ENCODE data around the gene XKRX.

The XKRX gene

DNA sequence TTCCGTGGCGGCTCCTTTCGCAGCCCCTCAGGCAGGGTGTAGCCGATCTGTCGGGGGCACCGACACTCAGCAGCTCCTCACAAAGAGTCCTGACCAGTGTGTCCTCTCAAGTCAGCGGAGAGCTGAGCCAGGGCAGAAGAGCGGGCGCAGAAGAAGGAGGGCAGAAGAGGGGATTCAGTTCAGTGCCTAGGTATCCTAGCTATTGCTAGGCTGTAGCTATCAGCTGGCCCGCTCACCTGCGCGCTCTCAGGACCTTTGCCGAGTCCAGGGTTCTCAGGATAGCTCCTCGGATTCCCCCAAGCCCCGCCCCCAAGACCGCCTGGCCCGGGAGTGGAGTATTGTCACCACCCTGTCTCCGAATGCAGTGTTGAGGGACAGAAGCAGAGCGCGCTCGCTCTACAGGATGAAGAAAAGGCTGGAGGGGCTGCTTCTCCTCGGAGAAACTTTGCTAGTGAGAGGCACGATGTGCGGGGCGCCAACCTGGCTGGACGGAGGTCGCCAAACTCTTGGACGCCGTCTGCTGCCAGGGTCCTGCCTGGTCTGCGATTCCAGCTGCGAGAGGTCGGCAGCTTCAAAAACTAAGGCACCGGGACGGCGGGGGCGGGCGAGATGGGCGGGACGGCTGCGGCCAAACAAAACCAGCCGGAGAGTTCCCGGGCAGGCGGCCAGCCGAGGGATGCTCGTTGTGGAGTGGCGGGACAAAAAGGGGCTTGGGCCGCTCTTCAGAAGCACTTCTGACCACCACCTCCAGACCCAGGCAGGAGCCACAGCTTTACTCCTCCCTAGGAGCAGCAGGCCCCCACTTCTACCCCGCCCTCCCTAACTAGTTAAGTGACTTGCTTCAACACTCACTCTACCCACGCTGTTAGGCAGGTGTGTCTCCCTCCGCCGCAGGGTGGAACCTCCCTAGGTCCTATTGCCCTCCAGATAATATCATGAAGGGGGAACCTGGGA, at the start of gene XKRX:
Gene XKRX (minus strand): TSS at position 258 of the 954 bp plus-strand sequence. CDS start 613 bp downstream, outside the sequence.
- no peak for DNase-seq

GRCh38 chrX:100976211-100976610, 47.5 kb upstream of the XKRX start:
- DNase-seq = no peak

DNA sequence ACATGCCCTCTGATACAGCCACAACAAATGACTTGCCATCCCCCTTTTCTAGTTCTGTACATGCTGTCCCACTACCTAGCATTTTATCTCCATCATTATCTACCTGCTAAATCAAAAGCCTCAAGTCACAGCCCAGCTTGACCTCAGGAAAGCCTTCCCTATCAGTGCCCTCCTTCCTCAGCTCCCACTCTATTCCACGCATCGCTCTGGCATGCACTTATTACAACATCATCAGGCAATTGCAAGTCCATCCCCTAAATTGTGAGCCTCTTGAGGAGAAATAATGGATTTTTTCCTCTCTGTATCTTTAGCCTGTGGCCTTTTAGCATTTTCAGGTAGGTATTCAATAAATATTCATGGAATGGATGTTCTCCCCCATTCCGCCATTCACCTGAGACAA, 46.5 kb upstream of the XKRX start:
- no peak for DNase-seq

- DNase-seq = no peak
These were observed 44.7 kb upstream of the XKRX start for GRCh38 chrX:100973411-100973810.

DNA sequence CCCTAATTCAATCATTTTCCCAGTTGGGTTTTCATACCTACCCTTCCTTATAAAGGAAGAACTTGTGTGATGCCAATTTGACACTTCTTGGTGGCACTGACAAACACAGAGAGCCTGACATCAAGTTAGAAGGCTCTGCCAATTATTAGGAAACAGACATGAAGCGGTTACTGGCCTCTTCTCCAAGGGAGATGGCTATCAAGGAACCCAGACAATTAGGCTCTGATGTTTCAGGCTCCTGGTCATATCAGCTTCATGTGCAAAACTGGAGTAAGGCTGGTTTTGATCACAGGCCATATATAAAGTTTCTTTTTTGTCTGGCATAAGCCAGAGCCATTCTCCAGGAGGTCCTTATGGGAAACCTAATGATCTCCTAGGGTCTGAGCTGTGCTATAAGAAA, 41.2 kb upstream of the XKRX start:
- no peak for DNase-seq

- no peak for DNase-seq
These were observed 40.7 kb upstream of the XKRX start, which contains the start of gene ARL13A for GRCh38 chrX:100969408-100969807. Gene ARL13A, plus strand, starts transcription at chrX:100969708. Its CDS starts 3,982 bp downstream, at chrX:100973690.

DNA sequence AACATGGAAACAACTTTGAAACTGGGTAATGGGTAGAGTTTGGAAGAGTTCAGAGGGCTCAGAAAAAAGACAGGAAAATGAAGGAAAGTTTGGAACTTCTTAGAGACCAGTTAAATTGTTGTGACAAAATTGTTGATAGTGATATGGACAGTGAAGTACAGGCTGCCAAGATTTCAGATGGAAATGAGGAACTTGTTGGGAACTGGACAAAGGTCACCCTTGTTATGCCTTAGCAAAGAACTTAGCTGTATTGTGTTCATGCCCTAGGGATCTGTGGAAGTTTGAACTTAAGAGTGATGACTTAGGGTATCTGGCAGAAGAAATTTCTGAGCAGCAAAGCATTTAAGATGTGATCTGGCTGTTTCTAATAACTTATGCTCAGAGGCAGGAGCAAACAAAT, 35.6 kb upstream of the XKRX start:
- DNase-seq = no peak

- no peak for DNase-seq
These were observed 34.1 kb upstream of the XKRX start for GRCh38 chrX:100962811-100963210.

DNA sequence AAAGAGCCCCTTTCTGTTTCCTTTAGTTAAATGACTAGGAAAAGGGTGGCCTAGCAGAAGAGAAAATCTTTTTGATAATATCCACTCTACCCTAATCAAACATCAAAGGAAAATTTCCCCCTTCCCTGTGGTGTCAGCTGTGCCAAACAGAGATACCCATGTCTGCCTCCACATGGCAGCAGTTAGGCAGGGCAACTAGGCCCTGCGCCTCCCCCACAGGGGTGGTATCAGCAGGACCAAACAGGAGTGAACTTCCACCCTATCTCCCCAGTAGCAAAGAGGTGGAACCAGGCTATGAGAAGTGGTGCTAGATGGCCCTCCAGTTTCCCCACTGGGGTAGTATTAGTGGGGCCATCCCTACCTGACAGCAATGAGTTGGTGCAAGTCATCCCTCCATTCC, 19.8 kb upstream of the XKRX start:
- DNase-seq = no peak

DNA sequence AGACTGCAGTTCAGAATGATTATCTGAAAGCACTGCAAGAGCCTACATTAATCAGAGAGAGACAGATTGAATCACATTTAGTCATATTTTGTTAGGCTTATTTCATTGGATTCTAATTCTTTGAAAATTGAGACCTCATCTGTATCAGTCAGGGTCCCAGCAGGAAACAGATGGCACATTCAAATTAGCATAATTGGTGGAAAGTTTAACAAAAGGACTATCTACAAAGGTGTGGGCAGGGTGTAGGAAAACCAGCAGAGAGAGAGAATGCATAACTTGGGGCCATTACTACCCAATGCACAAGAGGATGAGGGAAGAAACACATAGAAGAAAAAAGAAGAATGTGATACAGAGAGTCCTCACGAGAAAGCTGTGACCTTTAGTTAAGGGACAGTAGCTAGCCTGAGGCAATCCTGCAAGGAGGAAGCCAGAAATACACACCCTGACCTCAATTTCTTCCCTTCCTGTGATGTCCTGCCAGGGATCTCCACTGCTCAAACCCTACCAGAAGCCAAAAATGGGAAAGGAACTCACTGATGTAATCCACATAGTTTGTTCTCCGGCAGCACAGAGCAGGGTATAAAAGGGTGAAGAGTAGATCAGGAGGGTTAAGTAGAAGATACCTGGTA, 17.7 kb upstream of the XKRX start:
- DNase-seq = no peak

- no peak for DNase-seq
These were observed 15.9 kb upstream of the XKRX start for GRCh38 chrX:100944601-100945000.

DNA sequence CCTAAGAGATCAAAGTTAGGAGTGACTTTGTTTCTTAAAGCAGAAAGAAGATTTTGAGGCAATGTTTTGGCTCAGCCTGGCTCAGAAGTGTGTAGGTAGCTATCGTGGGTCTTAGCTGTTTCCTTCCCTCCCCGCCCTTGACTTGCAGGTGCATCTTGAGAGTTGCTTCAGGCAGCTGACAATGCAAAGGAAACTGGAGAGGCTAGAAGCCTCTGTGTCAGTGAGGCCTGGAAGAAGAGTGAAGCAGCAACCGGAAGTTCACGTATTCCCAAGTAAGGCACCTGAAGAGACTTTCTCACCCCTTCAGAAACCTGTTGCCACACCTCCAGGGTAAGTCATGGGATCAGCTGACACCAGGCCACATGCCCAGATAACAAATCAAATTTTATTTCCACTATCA, 10.6 kb upstream of the XKRX start:
- DNase-seq = no peak

GRCh38 chrX:100935767-100936166, 7.0 kb upstream of the XKRX start:
- DNase-seq = no peak

DNA sequence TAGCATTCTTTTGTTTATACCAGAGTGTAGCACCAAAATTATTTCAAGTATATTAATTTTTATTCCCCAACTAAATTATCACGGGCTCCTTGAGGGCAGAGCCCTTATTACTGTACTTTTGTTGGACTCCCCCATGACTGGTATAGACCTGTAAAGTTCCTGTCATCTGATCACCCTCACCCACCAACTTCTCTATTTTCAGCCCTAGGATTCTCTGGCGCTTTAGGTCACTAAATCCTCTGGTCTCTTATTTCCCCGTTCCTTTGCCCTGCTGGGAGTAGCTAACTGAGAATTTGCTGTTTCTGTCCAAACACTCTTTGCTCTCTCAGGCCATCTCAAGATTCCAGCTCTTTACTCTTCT, 3.2 kb upstream of the XKRX start:
- no peak for DNase-seq

DNA sequence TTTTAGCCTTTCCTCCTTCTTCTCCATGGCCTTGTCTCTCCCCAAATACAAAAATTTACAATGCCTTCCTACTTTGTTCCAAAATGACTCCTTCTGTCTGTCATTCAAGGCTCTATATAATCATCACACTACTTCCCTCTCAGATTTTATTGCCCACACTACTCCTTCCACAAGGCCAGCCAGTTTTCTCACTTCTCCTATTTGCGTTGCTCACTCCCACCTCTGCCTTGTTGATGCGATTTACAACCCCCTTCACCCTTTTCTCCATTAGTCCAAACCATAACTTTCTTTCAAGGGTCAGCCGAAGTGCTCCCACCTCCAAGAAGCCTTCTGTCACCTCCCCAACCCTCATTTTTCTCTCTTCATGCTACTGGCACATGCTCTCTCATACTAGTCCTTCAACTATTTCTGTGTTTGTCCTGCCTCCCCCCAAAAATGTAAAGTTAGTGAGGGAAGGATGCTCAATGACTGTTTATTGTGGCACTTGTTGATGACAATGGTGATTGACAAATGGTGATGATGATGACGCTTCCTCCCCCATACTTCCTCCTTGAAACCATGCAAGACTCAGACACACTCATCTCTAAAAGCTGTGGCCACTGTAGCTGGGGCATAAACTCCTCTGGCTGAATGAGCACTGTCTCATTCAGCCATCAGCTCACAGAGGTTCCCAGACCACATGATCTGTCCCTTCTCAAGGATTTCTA, 2.7 kb upstream of the XKRX start:
- no peak for DNase-seq

GRCh38 chrX:100926453-100926852, 2.3 kb downstream of the XKRX start:
- no peak for DNase-seq

GRCh38 chrX:100924375-100924774, 4.3 kb downstream of the XKRX start:
- no peak for DNase-seq

DNA sequence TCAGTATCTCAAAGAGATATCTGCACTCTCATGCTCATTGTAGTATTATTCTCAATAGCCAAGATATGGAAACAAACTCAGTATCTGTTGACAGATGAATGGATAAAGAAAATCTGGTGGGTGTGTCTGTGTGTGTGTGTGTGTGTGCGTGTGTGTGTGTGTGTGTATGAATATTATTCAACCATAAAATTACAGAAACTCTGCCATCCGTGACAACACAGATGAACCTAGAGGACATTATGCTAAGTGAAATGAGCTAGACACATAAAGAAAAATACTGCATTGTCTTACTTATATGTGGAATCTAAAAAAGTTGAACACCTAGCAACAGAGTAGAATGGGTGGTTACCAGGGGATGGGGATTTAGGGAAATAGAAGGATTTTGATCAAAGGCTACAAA, 13.2 kb downstream of the XKRX start:
- DNase-seq = no peak

- no peak for DNase-seq
These were observed 15.6 kb downstream of the XKRX start for GRCh38 chrX:100913111-100913510.

GRCh38 chrX:100911731-100912130, 17.0 kb downstream of the XKRX start:
- no peak for DNase-seq

DNA sequence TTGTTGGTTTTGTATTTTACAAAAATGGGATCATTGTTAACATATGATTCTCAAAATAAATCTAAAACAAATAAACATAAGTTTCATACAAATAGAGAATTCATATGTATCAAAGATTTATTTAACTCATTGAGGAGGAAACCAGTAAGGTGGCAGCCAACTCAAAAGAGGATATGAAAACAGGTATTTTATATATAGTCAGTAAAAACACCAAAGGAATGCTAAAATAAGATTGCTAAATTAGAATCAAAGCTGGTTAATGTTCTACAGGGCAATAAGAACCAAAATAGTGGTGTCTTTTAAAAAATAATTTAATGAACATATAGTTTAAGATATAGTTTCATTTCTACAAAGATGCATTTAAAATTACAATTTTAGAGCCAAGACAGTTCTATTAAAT, 23.1 kb downstream of the XKRX start:
- DNase-seq = no peak

- DNase-seq = no peak
These were observed 24.3 kb downstream of the XKRX start for GRCh38 chrX:100904433-100904832.

GRCh38 chrX:100895365-100896075, 33.2 kb downstream of the XKRX start:
- peak; percentile 18 for DNase-seq
